Measurements from ENCODE around the gene RBM38.

Gene RBM38

GRCh38 chr20:57435498-57436222, 44.5 kb downstream of the RBM38 start:
- no peaks in the 10 kb centered on the region for H3K36me3 ChIP-seq (ENCODE audit: control insufficient read depth in 1 of 2, insufficient read depth in 2 of 2, low read length in 2 of 2)
- H3K4me1 ChIP-seq (ENCODE audit: control insufficient read depth in 1 of 2, insufficient read depth in 2 of 2, low read length in 2 of 2): peaks cover 8 to 29% of the 10 kb centered on the region in 2 donors
- H3K9me3 ChIP-seq (ENCODE audit: control insufficient read depth in 1 of 2, low read length in 2 of 2): no peaks in the 10 kb centered on the region
- H3K4me3 ChIP-seq (ENCODE audit: low read depth in 1 of 2, low read length in 2 of 2): no peak overlapping the region
- no peak overlapping the region for H3K27ac ChIP-seq (ENCODE audit: low read length)
- no peaks in the 10 kb centered on the region for H3K27me3 ChIP-seq (ENCODE audit: low read depth, low read length)

GRCh38 chr20:57436223-57436545, 45.0 kb downstream of the RBM38 start:
- Histone ChIP-seq H3K36me3 (ENCODE audit: control insufficient read depth in 1 of 2, insufficient read depth in 2 of 2, low read length in 2 of 2) (no peaks in the 10 kb centered on the region), H3K27me3 (ENCODE audit: low read depth, low read length) (no peaks in the 10 kb centered on the region), H3K4me1 (ENCODE audit: control insufficient read depth in 1 of 2, insufficient read depth in 2 of 2, low read length in 2 of 2) (peaks cover 8 to 33% of the 10 kb centered on the region in 2 donors), H3K27ac (ENCODE audit: low read length) (no peak overlapping the region), H3K9me3 (ENCODE audit: control insufficient read depth in 1 of 2, low read length in 2 of 2) (no peaks in the 10 kb centered on the region), H3K4me3 (ENCODE audit: low read depth in 1 of 2, low read length in 2 of 2) (no peak overlapping the region)

DNA sequence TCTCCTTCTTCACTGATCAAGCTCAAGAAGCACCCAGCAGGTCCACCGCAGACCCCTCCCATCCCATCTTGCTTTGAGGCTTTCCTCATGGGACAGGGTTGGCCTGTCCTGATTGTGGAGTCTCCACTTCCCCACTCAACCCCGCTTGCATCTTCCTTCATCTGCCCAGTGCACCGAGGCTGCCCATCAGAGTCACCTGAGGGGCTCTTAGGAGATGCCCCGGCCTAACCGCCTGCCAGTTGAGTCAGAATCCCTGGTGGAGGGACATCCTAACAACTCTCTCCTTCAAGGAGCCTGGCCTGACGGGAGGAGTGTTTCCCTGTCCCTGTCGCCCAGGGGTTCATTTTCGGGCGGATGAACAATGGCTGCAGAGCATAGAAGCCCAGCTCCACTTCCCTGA, 46.1 kb downstream of the RBM38 start:
- Histone ChIP-seq H3K4me3 (ENCODE audit: low read depth in 1 of 2, low read length in 2 of 2) (no peak overlapping the region), H3K27ac (ENCODE audit: low read length) (no peak overlapping the region), H3K4me1 (ENCODE audit: control insufficient read depth in 1 of 2, insufficient read depth in 2 of 2, low read length in 2 of 2) (peaks cover 8 to 44% of the 10 kb centered on the region in 2 donors), H3K27me3 (ENCODE audit: low read depth, low read length) (no peaks in the 10 kb centered on the region), H3K9me3 (ENCODE audit: control insufficient read depth in 1 of 2, low read length in 2 of 2) (no peaks in the 10 kb centered on the region), H3K36me3 (ENCODE audit: control insufficient read depth in 1 of 2, insufficient read depth in 2 of 2, low read length in 2 of 2) (no peaks in the 10 kb centered on the region)

- Histone ChIP-seq H3K27ac (ENCODE audit: low read length) (no peak overlapping the region), H3K4me3 (ENCODE audit: low read depth in 1 of 2, low read length in 2 of 2) (no peak overlapping the region), H3K27me3 (ENCODE audit: low read depth, low read length) (no peaks in the 10 kb centered on the region), H3K9me3 (ENCODE audit: control insufficient read depth in 1 of 2, low read length in 2 of 2) (no peaks in the 10 kb centered on the region), H3K4me1 (ENCODE audit: control insufficient read depth in 1 of 2, insufficient read depth in 2 of 2, low read length in 2 of 2) (peaks cover 8 to 46% of the 10 kb centered on the region in 2 donors), H3K36me3 (ENCODE audit: control insufficient read depth in 1 of 2, insufficient read depth in 2 of 2, low read length in 2 of 2) (no peaks in the 10 kb centered on the region)
Observed at GRCh38 chr20:57437672-57438330, 46.6 kb downstream of the RBM38 start.

GRCh38 chr20:57438552-57438951, 47.4 kb downstream of the RBM38 start:
- no peaks in the 10 kb centered on the region for H3K36me3 ChIP-seq (ENCODE audit: control insufficient read depth in 1 of 2, insufficient read depth in 2 of 2, low read length in 2 of 2)
- no peaks in the 10 kb centered on the region for H3K27me3 ChIP-seq (ENCODE audit: low read depth, low read length)
- H3K4me3 ChIP-seq (ENCODE audit: low read depth in 1 of 2, low read length in 2 of 2): no peak overlapping the region
- peak overlapping the region; percentile 2 for H3K27ac ChIP-seq (ENCODE audit: low read length)
- H3K4me1 ChIP-seq (ENCODE audit: control insufficient read depth in 1 of 2, insufficient read depth in 2 of 2, low read length in 2 of 2): peaks cover 8 to 45% of the 10 kb centered on the region in 2 donors
- H3K9me3 ChIP-seq (ENCODE audit: control insufficient read depth in 1 of 2, low read length in 2 of 2): no peaks in the 10 kb centered on the region

DNA sequence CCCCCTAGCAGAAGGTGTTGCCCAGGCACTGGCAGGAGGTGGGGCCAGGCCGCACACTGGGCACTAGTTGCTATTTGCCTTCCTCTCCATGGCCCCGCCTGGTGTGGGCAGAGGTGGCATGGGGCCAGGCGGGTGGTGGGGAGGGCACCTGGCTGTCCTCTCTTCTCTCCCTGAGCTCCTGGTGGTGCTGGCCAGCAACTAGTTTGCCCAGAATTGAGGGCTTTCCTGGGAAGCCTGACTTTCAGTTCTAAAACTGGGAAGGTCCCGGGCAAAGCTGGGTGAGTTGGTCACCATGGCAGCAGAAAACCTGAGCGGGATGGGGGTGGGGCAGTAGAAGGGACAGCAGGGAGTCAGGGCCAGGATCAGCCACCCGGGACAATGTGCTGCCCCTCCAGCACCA, 48.2 kb downstream of the RBM38 start:
- no peaks in the 10 kb centered on the region for H3K27me3 ChIP-seq (ENCODE audit: low read depth, low read length)
- H3K4me1 ChIP-seq (ENCODE audit: control insufficient read depth in 1 of 2, insufficient read depth in 2 of 2, low read length in 2 of 2): peaks cover 8 to 52% of the 10 kb centered on the region in 2 donors
- peak overlapping the region; percentile 77 for H3K27ac ChIP-seq (ENCODE audit: low read length)
- H3K9me3 ChIP-seq (ENCODE audit: control insufficient read depth in 1 of 2, low read length in 2 of 2): no peaks in the 10 kb centered on the region
- no peak overlapping the region for H3K4me3 ChIP-seq (ENCODE audit: low read depth in 1 of 2, low read length in 2 of 2)
- no peaks in the 10 kb centered on the region for H3K36me3 ChIP-seq (ENCODE audit: control insufficient read depth in 1 of 2, insufficient read depth in 2 of 2, low read length in 2 of 2)

GRCh38 chr20:57439993-57440392, 48.8 kb downstream of the RBM38 start:
- peak overlapping the region in 1 of 2 donors; percentile 26 for H3K4me3 ChIP-seq (ENCODE audit: low read depth in 1 of 2, low read length in 2 of 2)
- H3K4me1 ChIP-seq (ENCODE audit: control insufficient read depth in 1 of 2, insufficient read depth in 2 of 2, low read length in 2 of 2): peaks cover 8 to 55% of the 10 kb centered on the region in 2 donors
- no peaks in the 10 kb centered on the region for H3K27me3 ChIP-seq (ENCODE audit: low read depth, low read length)
- no peaks in the 10 kb centered on the region for H3K36me3 ChIP-seq (ENCODE audit: control insufficient read depth in 1 of 2, insufficient read depth in 2 of 2, low read length in 2 of 2)
- H3K9me3 ChIP-seq (ENCODE audit: control insufficient read depth in 1 of 2, low read length in 2 of 2): no peaks in the 10 kb centered on the region
- peak overlapping the region; percentile 77 for H3K27ac ChIP-seq (ENCODE audit: low read length)

DNA sequence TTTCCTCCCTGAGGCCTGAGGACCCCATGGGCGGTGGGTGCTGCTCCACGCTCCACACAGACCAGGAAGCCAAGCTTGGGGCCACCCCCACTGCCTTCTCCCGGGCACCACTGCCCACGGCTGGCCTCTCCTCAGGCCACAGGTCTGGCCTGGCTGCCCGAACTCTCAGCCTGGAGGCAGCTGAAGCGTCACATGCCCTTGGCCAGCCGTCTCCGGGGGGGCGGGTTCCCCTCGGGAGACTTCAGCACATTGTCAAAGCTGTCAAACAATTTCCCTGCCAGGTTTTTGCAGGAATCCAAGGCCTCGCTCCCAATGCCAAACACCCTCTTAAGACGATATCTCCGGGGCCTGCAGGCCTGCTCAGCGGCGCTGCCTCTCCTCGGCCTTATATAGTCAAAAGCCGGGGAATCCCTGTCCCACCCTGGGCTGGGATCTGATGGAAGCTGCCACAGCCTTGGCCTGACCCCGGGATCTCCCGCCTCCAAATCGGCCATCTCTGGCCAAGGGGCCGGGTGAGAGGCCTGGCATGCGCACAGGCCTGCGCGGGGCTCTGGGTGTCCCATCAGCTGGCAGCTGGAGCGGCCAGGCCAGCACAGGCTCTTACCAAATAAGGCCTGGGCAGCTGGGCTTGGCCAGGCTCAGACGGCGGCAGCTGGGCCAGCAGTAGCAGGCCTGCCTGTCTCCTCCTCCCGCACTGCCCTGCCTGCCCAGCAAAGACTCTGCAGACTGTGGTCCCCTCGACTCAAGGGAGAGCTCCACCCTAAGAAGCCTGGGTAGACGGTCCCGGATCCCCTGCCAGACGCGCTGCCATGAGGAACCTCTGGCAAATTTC, 49.7 kb downstream of the RBM38 start:
- no peaks in the 10 kb centered on the region for H3K9me3 ChIP-seq (ENCODE audit: control insufficient read depth in 1 of 2, low read length in 2 of 2)
- no peaks in the 10 kb centered on the region for H3K36me3 ChIP-seq (ENCODE audit: control insufficient read depth in 1 of 2, insufficient read depth in 2 of 2, low read length in 2 of 2)
- H3K4me3 ChIP-seq (ENCODE audit: low read depth in 1 of 2, low read length in 2 of 2): peak overlapping the region in 1 of 2 donors; percentile 26
- H3K27ac ChIP-seq (ENCODE audit: low read length): peak overlapping the region; percentile 77
- H3K27me3 ChIP-seq (ENCODE audit: low read depth, low read length): no peaks in the 10 kb centered on the region
- peaks cover 8 to 55% of the 10 kb centered on the region in 2 donors for H3K4me1 ChIP-seq (ENCODE audit: control insufficient read depth in 1 of 2, insufficient read depth in 2 of 2, low read length in 2 of 2)

DNA sequence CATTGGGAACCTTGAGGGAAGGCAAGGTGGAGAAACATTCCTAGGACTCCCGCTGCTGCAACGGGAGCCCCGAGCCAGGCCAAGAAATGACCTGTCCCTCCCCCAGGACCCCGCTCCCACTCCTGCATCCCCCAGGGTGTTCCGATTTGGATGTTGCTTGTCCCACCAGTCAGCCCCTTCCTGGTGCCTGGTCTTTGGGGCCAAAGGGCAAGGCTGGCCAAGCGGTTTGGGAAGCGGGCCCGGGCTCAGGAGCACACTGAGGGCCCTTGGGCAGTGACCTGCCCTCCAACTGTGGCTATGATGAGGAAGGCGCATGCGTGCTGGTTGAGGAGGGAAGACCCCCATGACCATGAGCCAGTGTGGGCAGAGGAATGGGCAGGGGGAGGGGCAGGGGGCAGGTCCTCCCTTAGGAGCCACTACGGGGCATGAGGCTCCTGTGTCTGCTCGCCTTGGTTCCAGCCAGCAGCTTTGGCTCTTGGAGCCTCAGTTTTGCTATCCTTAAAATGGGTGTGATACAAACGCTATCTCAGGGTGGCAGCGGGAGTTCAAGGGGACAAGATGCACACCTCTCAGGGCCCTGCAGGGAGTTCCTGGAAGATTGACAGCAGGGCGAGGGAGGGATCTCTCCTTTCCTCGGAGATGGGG, 50.4 kb downstream of the RBM38 start:
- Histone ChIP-seq H3K4me3 (ENCODE audit: low read depth in 1 of 2, low read length in 2 of 2) (no peak overlapping the region), H3K27me3 (ENCODE audit: low read depth, low read length) (no peaks in the 10 kb centered on the region), H3K9me3 (ENCODE audit: control insufficient read depth in 1 of 2, low read length in 2 of 2) (no peaks in the 10 kb centered on the region), H3K4me1 (ENCODE audit: control insufficient read depth in 1 of 2, insufficient read depth in 2 of 2, low read length in 2 of 2) (peaks cover 8 to 55% of the 10 kb centered on the region in 2 donors), H3K27ac (ENCODE audit: low read length) (peak overlapping the region; percentile 77), H3K36me3 (ENCODE audit: control insufficient read depth in 1 of 2, insufficient read depth in 2 of 2, low read length in 2 of 2) (no peaks in the 10 kb centered on the region)

DNA sequence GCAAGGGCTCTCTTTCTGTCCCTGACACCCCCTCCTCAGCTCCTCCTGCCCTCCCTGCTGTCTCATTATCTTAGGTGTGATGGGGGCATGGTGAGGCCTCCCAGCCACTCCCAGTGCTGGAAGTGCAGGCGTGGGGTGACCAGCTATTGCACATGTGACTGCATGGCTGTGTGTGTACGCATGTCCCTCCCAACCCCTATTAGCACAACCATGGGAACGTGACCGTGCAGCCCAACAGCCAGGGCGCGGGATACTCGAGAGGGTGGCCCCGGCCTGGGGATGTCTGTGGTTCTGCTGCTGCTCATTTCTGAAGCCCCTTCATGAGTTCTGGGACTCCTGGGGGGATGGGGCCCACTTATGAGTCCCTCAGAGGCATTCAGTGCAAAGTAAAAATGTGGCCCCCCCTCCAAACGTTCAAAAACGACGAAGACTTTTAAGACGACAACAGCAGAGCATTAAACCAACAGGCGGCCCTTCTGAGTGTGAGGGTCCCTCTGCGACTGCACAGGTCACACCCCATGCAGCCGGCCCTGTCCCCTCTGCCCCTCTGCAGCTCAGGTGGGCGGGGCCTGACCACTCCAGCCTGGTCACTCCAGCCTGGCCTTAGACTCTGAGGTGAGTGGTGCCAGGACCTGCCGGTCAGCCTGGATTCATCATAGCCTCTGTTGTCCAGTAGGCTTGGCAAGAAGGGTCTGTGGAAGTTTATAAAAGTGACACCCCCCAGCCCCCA, 51.1 kb downstream of the RBM38 start:
- peaks cover 8 to 55% of the 10 kb centered on the region in 2 donors for H3K4me1 ChIP-seq (ENCODE audit: control insufficient read depth in 1 of 2, insufficient read depth in 2 of 2, low read length in 2 of 2)

More for the DNA sequence above, 51.1 kb downstream of the RBM38 start:
- Histone ChIP-seq H3K27ac (ENCODE audit: low read length) (peak overlapping the region; percentile 77), H3K27me3 (ENCODE audit: low read depth, low read length) (no peaks in the 10 kb centered on the region), H3K9me3 (ENCODE audit: control insufficient read depth in 1 of 2, low read length in 2 of 2) (no peaks in the 10 kb centered on the region), H3K4me3 (ENCODE audit: low read depth in 1 of 2, low read length in 2 of 2) (no peak overlapping the region), H3K36me3 (ENCODE audit: control insufficient read depth in 1 of 2, insufficient read depth in 2 of 2, low read length in 2 of 2) (no peaks in the 10 kb centered on the region)

Measured in muscle layer of duodenum (tissue), 2 donors.